ENCODE measurements around the gene MLST8. TPM values are rescaled to one million over a fixed set of nuclear protein-coding genes. Genes with fewer than 3 reads are reported as not detected.

The MLST8 gene
- total RNA-seq, 4 donors from 2014 or later: 33.1 to 48.8 (median 42.8) TPM

DNA sequence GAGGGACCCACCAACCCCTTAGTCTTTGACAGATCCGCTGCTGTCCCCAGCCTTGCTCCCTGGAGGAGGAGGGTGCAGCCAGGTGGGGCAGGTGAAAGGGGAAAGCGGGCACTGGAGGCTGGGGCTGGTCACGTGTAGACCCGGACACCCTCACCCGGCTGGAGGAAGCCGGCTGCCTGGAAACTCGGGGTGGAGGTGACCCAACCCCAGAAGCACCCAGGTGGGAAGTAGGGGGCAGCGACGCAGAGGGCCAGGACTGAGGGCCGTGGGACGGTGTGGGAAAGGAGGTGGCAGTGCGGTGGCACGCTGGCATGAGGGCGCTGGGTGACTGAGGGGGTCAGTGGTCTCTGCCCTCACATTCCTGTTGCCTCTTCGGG lies 47.0 kb upstream of the MLST8 start:
- H3K27me3 ChIP-seq: no peaks in the 10 kb centered on the region
- WGBS, 2 donors: 61 to 73% methylated on average over 8 to 12 of the region's 15 CpGs
- H3K27ac ChIP-seq: peak overlapping the region; percentile 92 to 98 (median 95)
- peak overlapping the region in 1 of 4 donors; percentile 91 for H3K4me3 ChIP-seq
- TF ChIP-seq POLR2A (IDR thresholded peaks at IDR 0.05) (no peak), CTCF (IDR thresholded peaks at IDR 0.05) (no peak)
- H3K36me3 ChIP-seq: peaks cover 0 to 10% (median 0%) of the 10 kb centered on the region in 3 donors
- H3K9me3 ChIP-seq: no peaks in the 10 kb centered on the region
- peaks cover 81 to 91% (median 82%) of the 10 kb centered on the region in 3 donors for H3K4me1 ChIP-seq
- intact Hi-C loops (cut with DNase I): no loop called here
- DNase-seq: no peak

DNA sequence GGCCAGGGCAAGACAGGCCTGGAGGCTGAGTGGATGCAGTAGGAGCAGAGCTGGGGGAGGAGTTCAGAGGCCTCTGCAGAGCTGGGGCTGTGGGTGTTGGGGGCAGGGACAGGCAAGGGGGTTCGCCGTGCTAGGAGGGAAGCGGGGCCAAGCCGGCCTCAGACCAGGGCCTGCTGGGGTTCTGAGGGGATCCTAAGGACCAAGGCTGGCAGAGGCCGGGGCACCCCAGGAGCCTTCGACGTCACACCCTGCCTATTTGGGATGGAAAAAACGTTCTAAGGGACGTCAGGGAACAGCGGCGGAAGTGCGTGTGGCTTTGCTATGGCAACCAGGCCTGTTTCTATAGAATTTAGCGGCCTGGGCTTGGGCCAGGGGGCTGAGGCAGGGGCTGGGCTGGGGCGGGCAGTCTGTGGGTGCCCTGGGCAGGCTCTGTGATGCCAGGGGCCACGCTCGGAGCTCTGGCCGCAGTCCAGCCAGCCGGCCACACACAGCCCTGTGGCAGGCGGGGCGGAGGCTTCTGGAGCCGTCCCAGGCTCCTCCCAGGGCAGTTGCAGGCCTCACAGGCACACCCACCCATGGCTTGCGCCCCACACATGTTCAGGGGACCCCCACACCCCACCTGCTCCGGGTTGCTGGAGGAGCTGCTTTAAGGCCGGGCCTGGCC lies 45.9 kb upstream of the MLST8 start:
- no peak for DNase-seq
- no peak for TF ChIP-seq CTCF (IDR thresholded peaks at IDR 0.05)
- no peak for TF ChIP-seq POLR2A (IDR thresholded peaks at IDR 0.05)
- Histone ChIP-seq H3K4me1 (peaks cover 76 to 90% (median 78%) of the 10 kb centered on the region in 3 donors), H3K4me3 (peak overlapping the region in 3 of 4 donors; percentile 18 to 91 (median 34)), H3K9me3 (no peaks in the 10 kb centered on the region), H3K27me3 (no peaks in the 10 kb centered on the region), H3K36me3 (peaks cover 0 to under 1% (median 0%) of the 10 kb centered on the region in 3 donors), H3K27ac (peak overlapping the region; percentile 92 to 98 (median 95))
- 21 to 30% methylated on average over 3 to 13 of the region's 24 CpGs for WGBS, 2 donors
- intact Hi-C loops (cut with DNase I): no loop called here

GRCh38 chr16:2160915-2161551 lies 44.2 kb upstream of the MLST8 start:
- Histone ChIP-seq H3K27me3 (no peaks in the 10 kb centered on the region), H3K36me3 (peaks cover 0 to 6% (median 0%) of the 10 kb centered on the region in 3 donors), H3K4me1 (peaks cover 74 to 82% (median 74%) of the 10 kb centered on the region in 3 donors), H3K4me3 (peak overlapping the region in 3 of 4 donors; percentile 6 to 43 (median 13)), H3K27ac (peak overlapping the region; percentile 92 to 98 (median 95)), H3K9me3 (no peaks in the 10 kb centered on the region)
- intact Hi-C loops (cut with DNase I): no loop called here
- TF ChIP-seq POLR2A (IDR thresholded peaks at IDR 0.05) (no peak), CTCF (IDR thresholded peaks at IDR 0.05) (no peak)
- WGBS, 2 donors: 35% methylated on average over 5 to 8 of the region's 20 CpGs
- no peak for DNase-seq

DNA sequence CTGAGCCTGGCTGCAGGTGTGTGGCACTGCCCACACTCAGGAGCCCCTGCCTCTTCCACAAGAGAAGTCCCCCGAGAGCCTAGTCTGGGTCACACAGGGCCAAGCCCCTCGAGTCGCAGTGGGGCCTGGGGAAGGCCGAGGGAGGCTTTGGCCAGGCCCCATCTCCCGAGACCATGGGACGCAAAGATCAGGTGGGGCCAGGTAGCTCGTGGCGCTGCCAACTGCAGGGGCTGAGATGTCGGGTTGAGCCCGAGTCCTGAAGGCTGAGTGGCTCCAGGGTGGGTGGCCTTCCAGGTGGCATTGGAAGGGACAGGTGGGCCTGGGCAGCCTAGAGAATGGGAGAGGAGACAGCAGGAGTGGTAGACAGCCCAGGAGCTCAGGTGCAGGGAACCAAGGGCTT lies 43.3 kb upstream of the MLST8 start:
- H3K27me3 ChIP-seq: no peaks in the 10 kb centered on the region
- H3K9me3 ChIP-seq: no peaks in the 10 kb centered on the region
- TF ChIP-seq POLR2A (IDR thresholded peaks at IDR 0.05): no peak
- no peak for TF ChIP-seq CTCF (IDR thresholded peaks at IDR 0.05)
- peaks cover 65 to 73% (median 68%) of the 10 kb centered on the region in 3 donors for H3K4me1 ChIP-seq
- peak overlapping the region in 1 of 4 donors; percentile 43 for H3K4me3 ChIP-seq
- H3K36me3 ChIP-seq: peaks cover 0 to 15% (median under 1%) of the 10 kb centered on the region in 3 donors
- no peak for DNase-seq
- H3K27ac ChIP-seq: peak overlapping the region; percentile 92 to 98 (median 95)
- WGBS, 2 donors: no CpG with 5 or more reads among the region's 10 CpGs
- intact Hi-C loops (cut with DNase I): no loop called here

GRCh38 chr16:2162676-2163118 lies 42.6 kb upstream of the MLST8 start:
- WGBS, 2 donors: 71% methylated on average over 3 of the region's 13 CpGs; no CpG with 5 or more reads in 1 of the 2 donors
- Histone ChIP-seq H3K9me3 (no peaks in the 10 kb centered on the region), H3K27me3 (no peaks in the 10 kb centered on the region), H3K27ac (peak overlapping the region; percentile 92 to 98 (median 95)), H3K4me1 (peaks cover 57 to 65% (median 60%) of the 10 kb centered on the region in 3 donors), H3K36me3 (peaks cover 4 to 23% (median 8%) of the 10 kb centered on the region in 3 donors), H3K4me3 (peak overlapping the region in 2 of 4 donors; percentile 7 to 43)
- no peak for DNase-seq
- intact Hi-C loops (cut with DNase I): no loop called here
- peak in 1 of 6 experiments; percentile 3 for TF ChIP-seq CTCF (IDR thresholded peaks at IDR 0.05)
- TF ChIP-seq POLR2A (IDR thresholded peaks at IDR 0.05): no peak
